HG03045 (cell line): ENCODE measurements around the gene ADGRB2.

Experiments used
- ATAC-seq: cut with Tn5 transposase; IDR thresholded peaks from one replicate; pipeline ENCODE4 v1.9.1; 2021; ENCODE audit warnings: mild to moderate bottlenecking, moderate library complexity; ENCODE audit not compliant: unreplicated experiment

ADGRB2 gene

GRCh38 chr1:31750858-31751510 is 13.2 kb downstream of the ADGRB2 start:
- ATAC-seq = no peak

DNA sequence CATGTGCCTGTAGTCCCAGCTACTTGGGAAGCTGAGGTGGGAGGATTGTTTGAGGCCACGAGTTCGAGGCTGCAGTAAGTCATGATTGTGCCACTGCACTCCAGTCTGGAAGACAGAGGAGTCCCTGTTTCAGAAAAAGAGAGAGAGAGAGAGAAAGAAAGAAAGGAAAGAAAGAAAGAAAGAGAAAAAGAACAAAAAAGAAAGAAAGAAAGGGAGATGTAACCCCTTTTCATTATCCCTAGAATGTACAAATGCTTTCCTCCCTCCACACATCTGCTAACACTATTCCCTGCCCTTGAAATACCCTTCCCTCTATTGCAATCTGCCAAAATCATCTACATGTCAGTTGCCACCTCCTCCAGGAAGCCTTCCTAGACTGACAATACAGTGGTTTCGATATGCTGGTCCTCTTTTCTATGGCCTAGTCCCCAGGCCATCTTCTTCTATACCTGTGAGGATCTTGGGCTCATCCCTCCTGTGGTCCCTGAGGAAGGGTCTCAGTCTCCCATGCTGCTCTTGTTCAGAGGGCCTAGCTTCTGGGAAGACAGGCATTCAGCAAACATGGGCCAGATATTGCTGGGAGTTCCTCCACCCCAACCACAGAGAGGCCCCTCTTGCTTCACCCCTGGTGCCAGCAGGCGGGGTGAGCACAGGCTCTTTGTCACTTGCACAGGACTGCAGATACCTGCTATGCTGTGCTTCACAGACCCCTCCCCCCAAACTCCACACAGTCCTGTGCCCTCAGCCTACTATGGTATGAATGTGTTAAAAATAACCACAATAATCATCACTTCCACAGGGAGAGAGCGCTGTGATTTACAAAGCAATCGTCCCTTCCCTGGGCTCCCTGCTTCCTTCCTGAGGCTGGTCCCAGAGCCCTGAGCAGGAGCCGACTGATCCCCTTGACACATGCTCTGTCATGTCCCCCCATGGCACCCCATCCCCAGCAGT is 14.1 kb downstream of the ADGRB2 start:
- ATAC-seq = no peak

GRCh38 chr1:31748365-31748764 is 15.8 kb downstream of the ADGRB2 start:
- no peak for ATAC-seq

GRCh38 chr1:31747304-31747703 is 16.8 kb downstream of the ADGRB2 start:
- ATAC-seq = no peak

GRCh38 chr1:31746687-31747086 is 17.5 kb downstream of the ADGRB2 start:
- no peak for ATAC-seq

DNA sequence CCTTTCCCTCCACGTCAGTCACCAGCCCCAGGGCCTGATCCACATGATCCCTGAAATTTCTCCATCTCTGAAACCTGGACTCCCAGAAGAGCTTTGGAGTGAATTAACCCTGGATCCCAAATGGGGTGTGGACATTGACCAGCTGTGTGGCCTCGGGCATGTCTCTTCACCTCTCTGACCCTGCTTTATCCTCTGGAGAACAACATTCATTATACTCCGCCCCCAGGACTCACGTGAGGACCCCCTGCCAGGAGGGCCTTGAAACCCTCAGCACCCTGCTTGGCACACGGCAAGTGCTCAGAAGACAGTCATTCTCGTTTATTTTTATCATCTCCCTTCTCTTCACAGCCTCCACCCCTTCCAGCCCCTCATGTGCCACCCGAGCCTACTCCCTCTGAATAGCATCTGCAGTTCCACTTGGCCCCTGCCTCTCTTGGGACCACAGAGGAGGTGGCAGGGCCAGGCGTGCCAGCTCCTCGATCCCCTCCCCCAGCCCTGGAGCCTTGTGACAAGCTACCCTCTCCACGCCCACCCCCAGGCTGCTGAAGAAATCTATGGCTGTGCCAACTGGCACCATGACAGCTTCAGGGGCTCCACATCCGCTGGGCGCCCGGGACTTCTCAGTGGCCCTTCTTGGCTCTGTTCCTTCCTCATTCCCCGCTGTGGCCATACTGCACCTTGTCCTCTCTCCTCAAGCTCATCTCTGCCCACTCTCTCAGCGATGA is 18.0 kb downstream of the ADGRB2 start:
- no peak for ATAC-seq

DNA sequence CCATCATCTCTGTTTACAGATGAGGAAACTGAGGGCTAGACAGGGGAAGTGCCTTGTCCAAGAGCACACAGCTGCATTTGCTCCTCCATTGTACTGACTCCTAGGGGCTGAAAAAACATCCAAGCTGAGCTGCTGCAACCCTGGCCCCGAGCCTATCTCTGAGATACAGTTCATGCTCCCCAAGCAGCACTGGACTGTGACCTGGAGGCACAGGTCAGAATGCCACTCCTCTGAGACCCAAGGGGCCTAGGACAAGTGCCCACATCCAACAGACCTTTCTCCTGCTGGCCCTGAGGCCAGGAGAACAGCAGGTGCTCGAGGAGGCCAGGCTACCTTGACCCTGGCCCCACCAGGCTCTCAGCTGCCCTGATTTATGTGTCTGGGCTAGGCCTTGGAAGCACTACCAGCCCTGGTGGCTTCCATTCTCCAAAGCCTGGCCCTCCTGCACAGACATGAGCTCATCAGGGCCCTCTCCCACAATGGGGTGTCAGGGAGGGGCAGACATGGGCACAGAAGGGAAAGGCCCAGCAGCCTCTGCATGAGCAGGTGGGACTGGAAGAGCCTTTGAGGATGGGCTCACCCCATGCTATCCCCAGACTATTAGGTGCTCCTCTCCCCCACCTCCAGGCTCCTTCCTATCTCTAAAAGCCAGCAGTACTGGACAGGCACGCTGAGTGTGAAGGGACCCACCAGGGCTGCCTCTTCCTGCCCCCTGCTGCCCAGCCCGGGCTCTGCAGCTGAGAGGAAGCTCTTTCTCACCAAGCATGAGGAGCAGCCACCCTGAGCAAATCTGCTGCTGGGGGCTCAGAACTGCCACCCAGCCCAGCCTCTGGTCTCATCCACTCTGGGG is 18.8 kb downstream of the ADGRB2 start:
- ATAC-seq = no peak

DNA sequence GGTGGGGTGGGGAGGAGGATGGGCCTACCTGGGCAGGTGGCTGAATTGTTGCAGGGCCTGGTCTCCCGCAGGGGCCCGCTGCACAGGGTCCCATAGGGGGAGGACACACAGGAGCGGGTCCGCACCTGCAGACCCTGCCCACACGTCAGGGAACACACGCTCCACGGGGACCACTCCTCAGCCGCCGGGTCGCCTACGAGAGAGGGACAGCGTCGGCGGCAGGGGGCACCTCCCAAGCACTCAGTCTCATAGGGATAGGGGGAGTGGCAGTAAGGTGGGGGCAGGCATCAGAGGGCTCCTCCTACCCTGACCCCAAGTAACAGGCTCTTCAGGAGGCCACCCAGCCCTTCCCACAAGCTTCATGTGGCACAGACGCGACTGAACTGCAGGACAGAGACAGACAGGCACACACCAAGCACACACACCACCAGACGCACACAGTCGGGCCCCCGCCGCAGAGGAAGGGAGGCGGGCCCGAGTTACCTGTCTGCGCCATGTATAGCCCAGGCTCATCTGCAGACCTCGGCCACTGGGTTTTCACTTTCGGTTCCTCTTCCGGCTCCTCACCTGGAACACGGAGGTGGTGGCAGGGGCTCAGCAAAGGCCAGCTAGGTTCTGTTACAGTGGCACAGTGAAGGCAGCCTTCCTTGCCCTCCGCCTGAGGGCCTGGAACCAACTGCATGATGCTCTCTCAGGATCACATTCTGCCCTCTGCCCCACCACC is 19.8 kb downstream of the ADGRB2 start:
- ATAC-seq = no peak

DNA sequence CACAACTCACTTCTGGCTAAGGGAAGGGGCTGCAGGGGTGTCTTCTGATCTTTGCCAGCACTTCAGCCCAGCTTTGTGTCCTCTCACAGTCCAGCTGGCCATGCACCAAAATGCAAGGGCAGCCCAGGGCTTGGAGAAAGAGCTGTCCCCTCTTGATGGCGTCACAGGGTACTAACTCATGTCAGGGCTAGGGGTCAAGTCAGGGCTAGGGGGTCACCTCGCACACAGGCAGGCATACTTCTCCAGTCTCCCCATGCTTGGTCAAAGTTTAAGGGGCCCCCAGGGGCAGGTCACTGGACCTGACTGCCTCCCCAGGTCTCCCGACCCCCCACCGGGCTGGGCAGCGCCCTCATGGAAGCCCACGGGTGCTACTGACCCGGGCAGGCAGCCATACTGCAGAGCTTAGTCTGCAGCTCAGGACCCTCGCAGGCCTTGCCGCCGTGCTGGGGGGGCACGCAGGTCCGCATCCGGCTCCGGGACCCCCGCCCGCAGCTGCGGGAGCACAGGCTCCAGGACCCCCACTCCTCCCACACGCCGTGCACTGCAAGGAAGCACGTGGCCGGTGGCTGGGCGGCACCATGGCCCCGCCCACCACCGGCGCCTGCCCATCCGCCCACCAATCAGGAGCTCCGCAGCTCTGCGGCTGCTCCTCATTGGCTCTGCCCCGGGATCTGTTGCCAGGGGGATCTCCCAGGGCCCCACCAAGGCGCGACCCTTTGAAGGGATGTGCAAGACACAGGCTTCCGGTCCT is 21.5 kb downstream of the ADGRB2 start:
- no peak for ATAC-seq

DNA sequence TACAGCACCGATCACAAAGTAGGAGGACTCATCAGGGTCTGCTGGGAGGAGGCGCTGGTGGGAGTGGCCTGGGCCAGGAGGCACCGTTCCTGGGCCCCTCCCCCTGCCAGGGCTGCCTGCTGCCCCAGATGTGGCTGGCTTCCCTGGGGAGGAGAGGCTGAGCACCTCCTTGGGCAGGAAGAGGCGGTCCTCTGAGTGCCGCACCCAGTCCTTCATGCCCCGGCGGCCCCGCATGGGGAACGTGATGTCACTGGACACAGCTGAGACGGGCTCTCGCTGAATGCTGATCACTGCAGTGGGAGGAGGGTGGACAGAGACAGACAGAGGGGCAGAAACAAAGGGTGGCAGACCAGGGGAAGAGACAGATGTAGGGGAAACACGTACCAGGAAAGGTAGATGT is 24.8 kb downstream of the ADGRB2 start:
- ATAC-seq = no peak

DNA sequence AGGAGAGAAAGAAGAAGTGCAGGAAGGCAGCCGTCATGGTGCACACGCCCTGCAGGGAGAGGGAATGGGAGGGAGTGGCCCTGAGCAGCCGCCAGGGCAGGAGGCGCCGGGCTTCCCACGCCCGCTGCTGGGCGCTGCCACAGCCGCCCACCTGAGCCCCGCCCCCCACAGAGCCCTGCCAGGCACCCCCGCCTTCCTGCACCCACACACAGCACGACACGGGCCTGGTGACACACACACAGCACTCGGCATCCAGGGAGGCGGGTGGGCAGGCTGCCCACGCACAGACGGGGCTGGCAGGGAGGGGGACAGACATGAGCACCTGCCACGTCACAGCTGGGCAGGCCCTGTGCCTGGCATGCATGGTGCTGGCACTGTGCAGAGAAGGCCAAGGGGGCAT is 27.5 kb downstream of the ADGRB2 start:
- ATAC-seq = no peak

- no peak for ATAC-seq
Observed at GRCh38 chr1:31735571-31735970, 28.6 kb downstream of the ADGRB2 start.

- no peak for ATAC-seq
Observed at GRCh38 chr1:31734582-31735107, 29.5 kb downstream of the ADGRB2 start.

DNA sequence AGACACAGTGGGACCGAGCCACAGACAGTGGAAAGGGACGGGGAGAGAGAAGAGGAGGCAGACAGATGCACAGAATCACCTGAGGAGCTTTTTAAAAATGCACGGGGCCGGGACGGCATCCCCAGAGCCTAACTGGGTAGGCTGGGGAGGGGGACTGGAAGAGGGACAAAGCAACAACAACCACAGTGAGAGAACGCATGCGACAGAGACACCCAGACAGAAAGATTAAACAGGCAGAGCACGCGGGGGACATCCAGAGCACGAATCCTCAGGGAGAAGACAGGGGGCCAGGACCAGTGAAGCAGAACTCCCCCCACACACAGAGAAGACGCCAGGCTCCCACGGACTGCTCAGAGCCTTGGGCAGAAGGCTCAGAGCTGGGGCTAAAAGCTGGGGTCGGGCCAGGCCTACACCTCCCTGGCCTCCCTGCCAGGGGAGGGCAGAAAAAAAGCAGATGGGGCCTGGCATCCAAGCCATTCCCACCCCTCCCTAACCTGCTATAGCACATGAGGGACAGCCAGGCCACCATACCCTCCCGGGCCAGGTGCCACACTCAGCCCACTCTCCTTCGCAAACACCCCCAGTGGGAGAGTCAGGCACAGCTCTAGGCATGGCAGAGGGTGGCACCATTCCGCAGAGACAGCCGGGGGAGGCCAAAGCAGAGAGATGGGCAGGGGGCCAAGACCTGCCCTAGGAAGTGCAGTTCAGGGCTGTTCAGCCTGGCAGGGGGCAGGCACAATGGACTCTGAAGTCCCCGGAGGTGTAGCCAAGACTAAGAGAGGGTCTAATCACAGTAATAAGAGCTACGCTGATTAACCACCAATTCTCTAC is 30.5 kb downstream of the ADGRB2 start:
- ATAC-seq = no peak

DNA sequence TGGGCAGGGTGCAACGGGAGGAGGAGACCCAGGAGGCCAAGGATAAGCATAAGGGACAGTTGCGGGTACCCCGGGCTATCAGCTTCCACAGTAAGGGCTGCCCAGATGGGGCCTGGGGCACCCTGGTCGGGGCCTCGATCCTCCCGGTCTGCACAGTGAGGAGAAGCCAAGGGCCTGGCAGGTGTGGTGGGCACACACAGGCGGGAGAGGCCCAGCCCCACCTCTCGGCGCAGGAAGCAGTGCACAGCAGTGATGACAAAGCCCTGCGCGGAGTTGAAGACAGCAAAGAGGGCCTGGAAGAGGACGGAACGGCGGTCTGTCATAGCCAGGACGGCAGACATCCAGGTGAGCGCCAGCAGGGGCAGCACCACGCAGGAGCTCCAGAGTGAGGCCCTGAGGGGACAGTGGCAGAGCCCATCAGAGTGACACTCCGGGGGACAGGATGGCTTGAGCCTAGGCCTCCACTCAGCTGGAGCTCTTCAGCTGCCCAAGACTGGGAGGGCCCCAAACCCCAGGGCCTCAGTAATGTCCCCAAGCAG is 31.3 kb downstream of the ADGRB2 start:
- no peak for ATAC-seq

GRCh38 chr1:31732343-31732742 is 31.8 kb downstream of the ADGRB2 start:
- ATAC-seq = no peak

GRCh38 chr1:31731049-31731565 is 33.0 kb downstream of the ADGRB2 start:
- no peak for ATAC-seq
